Osteoblast (primary cell): ENCODE measurements around the gene PLAAT2. TPM values are rescaled to one million over a fixed set of nuclear protein-coding genes. Genes with fewer than 3 reads are reported as not detected.
"Not testable (repeated sequence)": the region's sequence is repeated elsewhere in the genome, so short reads cannot be mapped to it uniquely, and the experiment has no call there.

Experiments
- DNase-seq: peaks from one replicate; pipeline ENCODE4 v3.0.0; 2011; ENCODE audit warnings: low spot score, mixed read lengths; ENCODE audit not compliant: insufficient read length; ENCODE audit errors: missing footprints
- H2AFZ ChIP-seq: 2 replicates; pipeline ENCODE4 v1.6.0; 2011; ENCODE audit warnings: mild to moderate bottlenecking, low read length
- H3K27ac ChIP-seq: 2 replicates; pipeline ENCODE4 v1.5.1; 2011; ENCODE audit warnings: mild to moderate bottlenecking, low read depth, low read length, moderate library complexity
- H3K27me3 ChIP-seq: 2 replicates; pipeline ENCODE4 v1.6.0; 2012; ENCODE audit warnings: mild to moderate bottlenecking, control low read depth, inconsistent platforms, low read length, moderate library complexity; ENCODE audit not compliant: insufficient read depth
- H3K36me3 ChIP-seq: 2 replicates; pipeline ENCODE4 v1.5.1; 2011; ENCODE audit warnings: mild to moderate bottlenecking, low read length, control low read depth, moderate library complexity; ENCODE audit not compliant: insufficient read depth
- H3K4me1 ChIP-seq: 2 replicates; pipeline ENCODE4 v1.5.1; 2011; ENCODE audit warnings: mild to moderate bottlenecking, low read length, control low read depth, moderate library complexity; ENCODE audit not compliant: insufficient read depth
- H3K4me2 ChIP-seq: 2 replicates; pipeline ENCODE4 v1.6.0; 2011; ENCODE audit warnings: mild to moderate bottlenecking, low read length; ENCODE audit not compliant: insufficient read depth
- H3K4me3 ChIP-seq: fragments of 200-600 bp; sonication (generic); 3 replicates; pipeline ENCODE4 v1.5.1; 2012; ENCODE audit warnings: mild to moderate bottlenecking, low read length, inconsistent platforms; ENCODE audit not compliant: insufficient read depth
- H3K79me2 ChIP-seq: 2 replicates; pipeline ENCODE4 v1.6.0; 2012; ENCODE audit warnings: mild to moderate bottlenecking, low read length, control low read depth, inconsistent platforms; ENCODE audit not compliant: insufficient read depth
- H3K9me3 ChIP-seq: 2 replicates; pipeline ENCODE4 v1.5.1; 2011; ENCODE audit warnings: low read depth, low read length, control low read depth
- H4K20me1 ChIP-seq: 2 replicates; pipeline ENCODE4 v1.6.0; 2012; ENCODE audit warnings: mild to moderate bottlenecking, low read length, control low read depth; ENCODE audit not compliant: insufficient read depth
- total RNA-seq: library from RNA; depleted of rRNA; stranded (reverse); fragments of >200 nt; gene quantifications from 2 replicates; pipeline ENCODE4 v1.2.3, GENCODE V29; 2012
- TF ChIP-seq, protein P1 (sequence below): IDR thresholded peaks from 2 replicates; pipeline ENCODE4 v1.5.1; 2011; ENCODE audit warnings: mild to moderate bottlenecking, low read depth, low read length, moderate library complexity; ENCODE audit errors: extremely low read depth

The PLAAT2 gene
- total RNA-seq, 1 donor, result not detected

DNA sequence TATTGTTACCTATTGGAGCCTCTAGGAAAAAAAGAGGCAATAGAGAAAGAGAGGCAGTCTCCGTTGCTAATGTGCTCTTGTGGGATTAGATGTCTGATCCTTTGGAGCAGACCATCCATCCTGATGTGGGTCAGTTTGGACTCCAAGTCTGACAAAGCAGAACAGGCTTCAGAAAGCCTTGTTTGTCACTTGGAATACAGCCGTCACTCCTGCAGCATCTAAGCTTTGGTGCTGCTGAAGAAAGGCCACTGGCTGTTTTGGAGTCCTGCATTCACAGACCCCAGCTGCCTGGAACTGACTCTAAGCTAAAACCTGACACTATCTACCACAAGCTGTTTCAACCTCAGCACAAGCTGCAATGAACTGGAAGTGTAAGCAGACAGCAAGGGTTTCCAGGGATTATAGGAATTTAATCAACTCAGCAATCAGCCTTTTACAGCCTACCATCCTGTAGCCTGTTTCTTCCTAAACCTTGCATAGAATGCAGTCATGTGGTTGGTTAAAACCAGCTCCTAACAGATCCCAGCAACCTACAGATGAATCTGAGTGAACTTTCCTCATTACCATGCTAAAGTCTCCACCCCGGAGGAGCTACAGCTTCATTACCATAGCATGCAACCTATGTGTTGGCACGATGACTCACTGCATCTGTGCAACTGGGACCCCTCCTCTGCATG lies 30.2 kb downstream of the PLAAT2 start:
- TF ChIP-seq, protein P1, sequence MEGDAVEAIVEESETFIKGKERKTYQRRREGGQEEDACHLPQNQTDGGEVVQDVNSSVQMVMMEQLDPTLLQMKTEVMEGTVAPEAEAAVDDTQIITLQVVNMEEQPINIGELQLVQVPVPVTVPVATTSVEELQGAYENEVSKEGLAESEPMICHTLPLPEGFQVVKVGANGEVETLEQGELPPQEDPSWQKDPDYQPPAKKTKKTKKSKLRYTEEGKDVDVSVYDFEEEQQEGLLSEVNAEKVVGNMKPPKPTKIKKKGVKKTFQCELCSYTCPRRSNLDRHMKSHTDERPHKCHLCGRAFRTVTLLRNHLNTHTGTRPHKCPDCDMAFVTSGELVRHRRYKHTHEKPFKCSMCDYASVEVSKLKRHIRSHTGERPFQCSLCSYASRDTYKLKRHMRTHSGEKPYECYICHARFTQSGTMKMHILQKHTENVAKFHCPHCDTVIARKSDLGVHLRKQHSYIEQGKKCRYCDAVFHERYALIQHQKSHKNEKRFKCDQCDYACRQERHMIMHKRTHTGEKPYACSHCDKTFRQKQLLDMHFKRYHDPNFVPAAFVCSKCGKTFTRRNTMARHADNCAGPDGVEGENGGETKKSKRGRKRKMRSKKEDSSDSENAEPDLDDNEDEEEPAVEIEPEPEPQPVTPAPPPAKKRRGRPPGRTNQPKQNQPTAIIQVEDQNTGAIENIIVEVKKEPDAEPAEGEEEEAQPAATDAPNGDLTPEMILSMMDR, result no peak
- no peaks in the 10 kb centered on the region for H3K79me2 ChIP-seq
- no peaks in the 10 kb centered on the region for H3K9me3 ChIP-seq
- H3K4me2 ChIP-seq, result no peak overlapping the region
- H4K20me1 ChIP-seq, result no peaks in the 10 kb centered on the region
- H3K27ac ChIP-seq, result no peak overlapping the region
- no peaks in the 10 kb centered on the region for H3K36me3 ChIP-seq
- no peaks in the 10 kb centered on the region for H3K27me3 ChIP-seq
- H2AFZ ChIP-seq, result peak overlapping the region; percentile 14
- no peak for DNase-seq
- peaks cover 18% of the 10 kb centered on the region for H3K4me1 ChIP-seq
- H3K4me3 ChIP-seq, result no peak overlapping the region

DNA sequence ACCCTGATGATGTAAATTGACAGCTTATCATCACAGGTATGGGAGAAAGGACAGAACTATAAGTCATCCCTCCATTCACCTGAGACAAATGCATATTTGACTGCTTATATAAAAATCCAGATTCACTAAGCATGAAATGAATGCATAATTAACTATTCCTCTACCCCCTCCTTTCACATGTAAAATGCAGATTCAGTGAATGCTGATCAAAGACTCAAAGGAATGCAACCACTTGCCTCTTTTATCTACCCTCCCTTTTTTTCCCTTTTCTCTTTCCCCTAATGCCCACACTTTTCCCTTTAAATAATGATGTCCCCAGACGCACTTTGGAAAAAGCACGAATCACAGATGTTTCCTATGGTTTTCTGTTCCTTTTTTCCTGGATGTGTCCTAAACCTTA lies 31.1 kb downstream of the PLAAT2 start:
- TF ChIP-seq, protein P1, result no peak
- Histone ChIP-seq H3K27ac (no peak overlapping the region), H2AFZ (no peak overlapping the region), H3K36me3 (no peaks in the 10 kb centered on the region), H4K20me1 (no peaks in the 10 kb centered on the region), H3K4me1 (peaks cover 10% of the 10 kb centered on the region), H3K4me3 (no peak overlapping the region), H3K4me2 (peak overlapping the region; percentile 58), H3K27me3 (no peaks in the 10 kb centered on the region), H3K79me2 (no peaks in the 10 kb centered on the region), H3K9me3 (no peaks in the 10 kb centered on the region)
- no peak for DNase-seq

DNA sequence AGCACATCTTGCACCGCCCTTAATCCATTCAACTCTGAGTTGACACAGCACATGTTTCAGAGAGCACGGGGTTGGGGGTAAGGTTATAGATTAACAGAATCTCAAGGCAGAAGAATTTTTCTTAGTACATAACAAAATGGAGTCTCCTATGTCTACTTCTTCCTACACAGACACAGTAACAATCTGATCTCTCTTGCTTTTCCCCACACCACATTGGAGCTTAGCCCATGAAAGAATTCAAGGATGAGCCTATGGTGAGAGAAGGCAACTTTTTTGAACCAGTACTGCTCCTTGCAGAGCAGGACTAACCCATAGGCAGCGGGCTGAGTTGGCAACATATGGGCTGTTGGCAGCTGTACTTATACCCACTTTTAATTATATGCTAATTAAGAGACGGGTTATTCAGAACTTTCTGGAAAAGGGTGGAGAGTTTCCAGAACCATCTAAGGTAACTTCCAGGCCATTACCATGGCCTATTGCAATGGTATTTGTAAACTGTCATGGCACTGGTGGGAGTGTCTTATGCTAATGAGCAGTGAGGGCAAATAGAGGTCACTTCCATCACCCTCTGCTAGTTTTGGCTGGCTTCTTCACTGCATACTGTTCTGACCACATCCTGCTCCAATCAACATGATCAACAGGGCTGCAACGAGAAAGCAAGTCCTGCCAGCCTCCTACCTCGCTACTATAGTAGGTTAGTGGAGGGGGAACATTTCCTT lies 31.9 kb downstream of the PLAAT2 start:
- peak; percentile 74 for DNase-seq
- not testable (repeated sequence) for H3K4me1 ChIP-seq, H2AFZ ChIP-seq, H3K36me3 ChIP-seq, H3K9me3 ChIP-seq, H4K20me1 ChIP-seq, H3K79me2 ChIP-seq, H3K27me3 ChIP-seq, H3K4me3 ChIP-seq, H3K27ac ChIP-seq
- peak overlapping the region; percentile 58 for H3K4me2 ChIP-seq

GRCh38 chr11:63530021-63530420 lies 33.2 kb downstream of the PLAAT2 start:
- no peaks in the 10 kb centered on the region for H3K79me2 ChIP-seq
- no peaks in the 10 kb centered on the region for H3K27me3 ChIP-seq
- no peak overlapping the region for H3K4me3 ChIP-seq
- H4K20me1 ChIP-seq, result no peaks in the 10 kb centered on the region
- TF ChIP-seq, protein P1, result no peak
- no peaks in the 10 kb centered on the region for H3K9me3 ChIP-seq
- no peak overlapping the region for H2AFZ ChIP-seq
- no peak overlapping the region for H3K4me2 ChIP-seq
- no peak overlapping the region for H3K27ac ChIP-seq
- peaks cover 6% of the 10 kb centered on the region for H3K4me1 ChIP-seq
- H3K36me3 ChIP-seq, result no peaks in the 10 kb centered on the region
- no peak for DNase-seq

DNA sequence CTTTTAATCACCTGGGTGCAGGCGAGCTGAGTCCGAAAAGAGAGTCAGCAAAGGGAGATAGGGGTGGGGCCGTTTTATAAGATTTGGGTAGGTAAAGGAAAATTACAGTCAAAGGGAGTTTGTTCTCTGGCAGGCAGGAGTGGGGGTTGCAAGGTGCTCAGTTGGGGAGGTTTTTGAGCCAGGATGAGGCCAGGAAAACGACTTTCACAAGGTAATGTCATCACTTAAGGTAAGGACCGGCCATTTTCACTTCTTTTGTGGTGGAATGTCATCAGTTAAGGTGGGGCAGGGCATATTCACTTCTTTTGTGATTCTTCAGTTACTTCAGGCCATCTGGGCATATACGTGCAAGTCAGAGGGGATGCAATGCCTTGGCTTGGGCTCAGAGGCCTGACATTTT lies 33.8 kb downstream of the PLAAT2 start:
- H3K79me2 ChIP-seq, H3K27ac ChIP-seq, H3K36me3 ChIP-seq, DNase-seq, H2AFZ ChIP-seq, H3K27me3 ChIP-seq, H3K4me3 ChIP-seq, H3K9me3 ChIP-seq, H4K20me1 ChIP-seq, H3K4me1 ChIP-seq, H3K4me2 ChIP-seq: not testable (repeated sequence)

DNA sequence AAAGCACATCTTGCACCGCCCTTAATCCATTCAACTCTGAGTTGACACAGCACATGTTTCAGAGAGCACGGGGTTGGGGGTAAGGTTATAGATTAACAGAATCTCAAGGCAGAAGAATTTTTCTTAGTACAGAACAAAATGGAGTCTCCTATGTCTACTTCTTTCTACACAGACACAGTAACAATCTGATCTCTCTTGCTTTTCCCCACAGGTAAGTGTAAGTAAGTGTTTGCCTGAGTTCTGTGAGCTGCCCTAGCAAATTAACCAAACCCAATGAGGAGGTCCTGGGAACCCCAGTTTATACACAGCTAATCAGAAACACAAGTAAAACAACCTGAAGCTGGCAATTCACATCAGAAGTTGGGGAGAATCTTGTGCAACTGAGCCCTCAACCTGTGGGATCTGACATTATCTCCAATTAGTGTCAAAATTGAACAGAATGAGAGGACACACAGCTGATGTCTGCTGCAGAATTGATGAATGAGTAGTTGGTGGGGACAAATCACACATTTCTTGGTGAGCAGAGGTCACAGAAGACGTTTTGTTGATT lies 34.4 kb downstream of the PLAAT2 start:
- H2AFZ ChIP-seq, H3K27ac ChIP-seq, H3K4me3 ChIP-seq, H3K4me1 ChIP-seq, H3K79me2 ChIP-seq, H3K27me3 ChIP-seq, H4K20me1 ChIP-seq, DNase-seq, H3K9me3 ChIP-seq, H3K4me2 ChIP-seq, H3K36me3 ChIP-seq: not testable (repeated sequence)
